SW 1271 (cell line): ENCODE measurements around the gene FARS2.
A peak's percentile ranks its signal among the peaks of the same experiment; 100 is the strongest.

Experiments
- DNase-seq, 2 experiments: peaks; one replicate each; lab custom pipeline; 2025; lab: John Stamatoyannopoulos, UW

FARS2 gene

DNA sequence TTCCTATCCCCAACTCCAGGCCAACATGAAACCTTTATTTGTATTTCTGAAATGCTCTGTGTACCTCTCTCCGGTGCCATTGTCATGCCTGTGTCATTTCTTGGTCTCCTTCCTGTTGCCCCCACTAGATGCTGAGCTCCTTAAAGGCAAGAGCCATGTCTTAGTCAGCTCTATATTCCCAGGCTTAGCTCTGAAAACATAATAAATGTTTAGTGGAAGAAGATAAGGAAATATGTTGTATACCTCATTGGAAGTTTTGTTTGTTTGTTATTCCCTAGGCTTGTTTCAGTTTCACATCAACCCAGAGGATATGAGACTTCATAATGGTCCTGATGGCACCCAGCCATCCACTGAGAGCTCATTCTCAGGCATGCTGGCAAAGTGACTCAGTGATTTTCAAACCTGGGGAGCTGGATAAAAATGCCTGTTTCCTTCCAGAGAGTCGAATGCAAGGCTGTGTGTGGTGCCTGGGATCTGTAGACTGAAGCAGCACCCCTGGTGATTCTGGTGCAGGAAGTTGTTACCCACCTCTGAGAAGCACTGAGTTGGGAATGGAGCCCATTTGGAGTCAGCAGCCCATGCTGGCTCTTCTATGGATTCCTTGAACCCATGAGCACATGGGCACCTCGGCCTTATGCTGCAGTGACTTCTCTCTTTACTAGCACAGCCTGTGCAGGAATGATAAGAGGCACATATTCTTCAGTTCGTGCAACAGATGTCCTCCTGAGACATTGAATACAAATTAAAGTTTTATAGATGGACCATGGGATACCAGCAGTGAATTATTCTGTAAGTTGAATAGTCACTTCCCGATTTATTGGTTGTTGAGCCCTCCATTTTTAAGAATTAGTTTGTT lies 205.2 kb downstream of the FARS2 start:
- peak in 1 of 2 experiments; percentile 6 for DNase-seq

DNA sequence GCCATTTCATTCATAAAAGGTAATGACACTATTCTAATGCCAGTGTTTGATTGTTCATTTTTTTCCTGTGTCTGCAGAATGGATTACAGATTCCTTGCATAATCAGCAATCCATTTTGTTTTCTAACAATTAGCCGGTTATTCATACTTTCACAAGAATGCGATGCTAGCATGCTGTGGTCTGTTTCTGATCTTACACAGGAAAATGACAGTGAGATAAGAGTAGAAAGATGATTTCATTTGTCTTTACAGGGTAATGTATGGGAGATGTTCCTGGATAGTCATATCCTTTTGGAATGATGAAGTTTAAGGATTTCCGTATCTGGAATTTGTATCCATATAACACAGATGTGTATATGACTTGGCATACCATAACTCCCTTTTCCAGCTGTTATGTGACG lies 207.3 kb downstream of the FARS2 start:
- DNase-seq, result no peak

DNA sequence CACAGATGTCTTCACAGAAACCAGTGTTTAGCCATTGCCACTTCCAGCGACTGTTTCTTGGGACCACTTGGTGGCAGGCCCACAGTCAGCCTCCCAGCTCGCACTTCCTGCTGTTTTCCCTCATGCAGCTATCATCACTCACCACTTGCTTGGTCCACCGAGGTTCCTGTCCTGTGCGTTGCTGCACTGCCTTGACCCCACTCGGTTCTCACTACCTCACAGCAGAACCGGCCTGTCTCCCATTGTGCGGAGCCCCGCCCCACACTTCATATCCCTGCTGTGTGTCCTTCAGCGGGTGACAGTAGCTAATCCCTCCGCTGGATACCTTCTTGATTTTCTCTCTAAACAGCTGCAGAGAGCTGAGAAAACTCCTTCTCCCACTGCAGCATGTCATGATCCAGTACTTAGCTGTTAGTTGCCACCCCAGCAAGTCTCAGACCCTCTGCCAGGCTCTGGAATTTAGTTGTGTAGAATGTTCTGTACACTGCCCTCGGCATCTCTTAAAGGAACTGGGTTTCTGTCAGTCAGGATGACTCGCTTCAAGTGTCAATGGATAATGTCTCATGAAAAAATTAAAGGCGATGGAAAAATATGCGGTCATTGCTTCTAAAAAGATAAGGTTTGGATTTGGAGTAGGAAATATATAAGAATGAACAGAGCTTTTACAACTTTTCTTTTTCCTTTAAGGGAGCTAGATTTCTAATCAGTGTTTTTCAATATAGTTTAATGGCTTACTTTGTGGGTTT lies 208.0 kb downstream of the FARS2 start:
- DNase-seq, result no peak

DNA sequence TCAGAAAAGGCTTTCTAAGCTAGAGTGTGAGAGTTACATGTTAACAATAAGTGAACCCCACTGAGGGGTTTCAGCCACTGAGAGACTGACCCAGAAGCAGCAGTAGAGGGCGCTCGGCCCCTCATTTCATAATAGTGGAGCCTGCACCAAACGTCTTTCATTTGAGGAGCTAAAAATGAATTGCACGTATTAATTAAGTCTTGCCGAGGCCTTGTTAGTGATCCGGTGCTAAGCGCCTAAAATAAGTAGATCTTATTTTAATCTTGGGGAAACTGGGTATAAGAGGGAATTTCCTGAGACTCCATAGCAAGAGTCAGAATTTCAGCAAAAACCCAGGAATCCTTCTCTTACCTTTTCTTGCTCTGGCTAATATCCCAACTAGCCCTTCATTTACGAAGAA lies 209.7 kb downstream of the FARS2 start:
- DNase-seq, result peak in 1 of 2 experiments; percentile 50

DNA sequence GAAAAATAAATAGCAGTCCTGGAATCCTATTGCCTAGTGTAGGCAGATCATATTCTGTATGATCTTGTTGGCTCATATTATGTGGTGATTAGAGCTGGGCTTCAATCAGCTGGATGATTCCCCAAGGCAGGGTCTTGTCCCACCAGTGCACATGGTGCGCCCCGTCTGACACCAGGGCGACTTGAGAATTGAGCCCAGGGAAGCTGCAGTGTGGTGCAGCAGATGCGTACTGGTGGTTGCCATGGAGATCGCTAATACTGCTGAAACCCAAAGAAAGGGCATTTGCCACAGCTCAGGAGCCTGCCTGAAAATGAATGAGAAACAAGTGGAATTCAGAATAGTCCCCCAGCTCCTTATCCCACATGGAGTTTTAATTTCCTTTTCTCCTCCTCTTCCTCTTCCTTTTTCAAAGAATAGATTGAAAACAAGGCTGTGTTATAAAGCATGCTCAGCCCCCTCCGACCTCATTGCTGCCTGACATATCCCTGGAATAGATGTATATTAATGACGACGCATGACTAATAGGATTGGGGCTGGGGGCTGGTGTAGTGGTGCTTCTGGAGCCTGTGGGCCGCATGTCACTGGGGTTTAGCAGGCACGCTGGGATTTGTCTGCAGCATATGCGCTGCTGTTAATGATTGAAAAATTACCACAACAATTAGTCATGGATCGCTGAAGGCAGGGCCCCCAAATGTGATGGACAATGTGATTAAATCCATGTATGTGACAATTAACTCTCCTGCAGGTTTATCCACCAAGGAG lies 210.5 kb downstream of the FARS2 start:
- no peak for DNase-seq

DNA sequence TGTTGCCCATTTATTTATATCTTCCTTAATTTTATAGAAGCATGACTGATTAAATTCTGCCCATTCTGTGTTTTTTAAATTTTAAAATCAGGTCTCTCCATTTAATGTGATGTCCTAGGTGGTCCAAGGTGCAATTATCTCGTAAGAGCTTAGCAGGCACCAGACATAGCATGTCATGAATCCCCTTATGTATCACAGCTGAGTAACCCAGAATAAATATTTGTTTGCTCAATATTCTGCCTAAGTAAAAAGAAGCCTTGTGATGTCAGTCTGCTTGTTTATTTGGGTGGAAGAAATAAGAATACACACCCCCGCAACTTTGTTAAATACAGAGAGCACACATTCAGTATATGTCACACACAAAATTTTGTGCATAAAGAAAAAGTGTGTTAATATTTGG lies 211.3 kb downstream of the FARS2 start:
- no peak for DNase-seq

DNA sequence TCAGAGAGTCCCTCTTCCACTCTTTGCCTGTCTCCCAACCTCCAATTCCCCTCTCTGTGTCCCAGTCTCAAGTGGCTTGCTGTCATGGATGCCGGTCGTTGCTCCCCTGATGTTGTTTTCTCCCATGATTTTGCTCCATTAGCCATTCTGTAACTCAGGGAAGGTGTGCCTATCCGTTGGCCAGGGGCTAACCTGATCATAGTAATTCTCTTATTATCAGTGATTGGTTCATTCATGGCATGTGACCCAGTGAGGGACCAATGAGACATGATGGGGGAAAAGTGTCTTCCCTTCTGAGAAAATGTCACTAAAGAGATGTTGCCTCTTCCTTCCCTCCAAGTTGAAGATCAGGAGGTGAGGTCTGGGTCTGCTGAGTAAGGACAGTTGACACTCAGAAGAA lies 214.5 kb downstream of the FARS2 start:
- no peak for DNase-seq

DNA sequence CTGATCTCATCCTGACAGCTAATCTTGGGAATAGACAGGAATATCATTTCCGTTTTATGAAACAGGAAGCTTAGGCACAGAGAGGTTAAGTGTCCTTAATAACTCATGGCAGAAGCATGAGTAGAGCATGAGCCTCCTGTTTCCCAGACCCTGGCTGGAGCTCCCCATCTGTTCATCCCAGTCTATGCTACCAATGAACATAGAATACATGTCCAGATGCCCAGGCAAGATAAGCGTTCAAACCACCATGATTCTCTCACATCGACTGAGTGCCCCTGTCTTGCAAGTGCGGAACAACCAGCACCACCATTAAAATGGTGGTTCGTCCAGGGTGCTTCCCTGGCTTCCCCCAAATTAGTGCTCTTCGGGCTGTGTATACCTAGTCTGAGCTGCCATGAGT lies 217.1 kb downstream of the FARS2 start:
- no peak for DNase-seq

DNA sequence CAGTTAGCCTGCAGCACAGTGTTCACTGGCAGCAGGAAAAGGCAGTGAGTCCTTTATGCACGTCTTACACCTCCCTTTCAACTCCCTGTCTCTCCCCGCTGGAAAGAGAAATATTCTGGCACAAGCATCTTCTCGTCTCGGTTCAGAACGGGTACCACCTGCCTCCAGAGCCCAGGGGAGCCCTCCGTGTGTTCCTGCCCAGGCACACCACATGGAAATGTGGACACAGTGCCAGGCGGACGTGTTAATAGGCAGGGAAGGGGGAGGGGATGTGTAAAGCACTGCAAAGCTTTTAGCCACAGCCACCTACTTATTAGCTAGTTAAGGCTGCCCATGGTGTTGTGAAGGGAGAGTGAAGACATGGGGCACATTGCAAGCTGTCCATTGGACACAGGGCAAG lies 219.7 kb downstream of the FARS2 start:
- no peak for DNase-seq

DNA sequence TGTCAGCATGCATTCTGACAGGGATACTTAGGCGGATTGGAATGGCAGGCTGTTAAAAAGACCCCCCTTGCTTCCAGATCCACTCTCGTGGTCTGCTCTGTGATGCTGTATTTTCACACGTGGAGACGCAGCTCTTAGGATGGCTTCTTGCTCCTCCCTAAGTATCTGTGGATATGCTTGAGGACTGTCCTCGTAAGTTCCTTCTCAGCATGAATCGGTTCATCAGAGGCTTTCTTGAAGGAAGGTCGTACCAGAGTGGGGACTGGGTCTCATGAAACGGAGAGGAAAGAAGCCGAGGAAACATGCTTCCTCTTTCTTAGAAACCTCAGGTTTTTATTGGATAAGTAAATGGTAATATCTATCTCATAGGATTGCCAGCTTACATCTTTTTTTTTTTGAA lies 220.4 kb downstream of the FARS2 start:
- DNase-seq, result no peak

DNA sequence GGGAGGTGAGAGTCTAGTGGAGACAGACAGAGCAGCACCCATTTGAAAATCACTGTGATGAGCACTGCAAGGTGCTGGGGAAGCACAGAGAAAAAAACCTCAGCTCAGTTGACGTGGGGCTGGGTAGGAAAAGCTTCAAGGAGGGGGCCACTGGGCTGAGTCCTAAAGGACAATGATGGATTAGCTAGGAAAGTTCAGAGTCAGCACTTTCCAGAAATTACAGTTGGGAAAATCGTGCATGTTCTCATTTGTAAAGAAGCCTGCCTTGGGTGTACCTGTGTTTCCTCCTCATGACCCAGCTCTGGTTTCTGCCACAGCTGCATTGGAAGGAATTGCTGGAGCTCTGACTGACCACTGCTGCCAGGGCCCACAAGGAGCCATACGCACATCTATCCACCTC lies 221.3 kb downstream of the FARS2 start:
- DNase-seq, result no peak

DNA sequence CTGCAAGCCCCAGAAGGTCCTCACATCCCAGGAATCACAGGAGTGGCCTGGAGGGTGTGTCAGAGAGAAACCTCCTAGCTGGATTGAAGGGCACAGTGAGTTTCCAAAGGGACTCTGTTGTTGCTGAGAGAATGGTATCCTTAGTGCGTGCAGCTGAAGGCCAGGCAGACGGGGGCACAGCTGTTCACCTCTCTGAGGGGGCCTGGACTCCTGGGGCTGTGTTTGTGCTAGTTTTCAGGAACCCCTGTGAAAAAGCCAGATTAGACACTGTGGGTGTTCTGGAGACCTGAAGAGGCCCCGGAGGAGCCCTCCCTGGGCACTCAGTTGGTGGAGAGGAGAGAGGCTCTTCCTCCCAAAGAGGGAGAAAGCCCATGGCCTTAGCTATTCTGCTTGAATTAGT lies 223.4 kb downstream of the FARS2 start:
- DNase-seq, result no peak

DNA sequence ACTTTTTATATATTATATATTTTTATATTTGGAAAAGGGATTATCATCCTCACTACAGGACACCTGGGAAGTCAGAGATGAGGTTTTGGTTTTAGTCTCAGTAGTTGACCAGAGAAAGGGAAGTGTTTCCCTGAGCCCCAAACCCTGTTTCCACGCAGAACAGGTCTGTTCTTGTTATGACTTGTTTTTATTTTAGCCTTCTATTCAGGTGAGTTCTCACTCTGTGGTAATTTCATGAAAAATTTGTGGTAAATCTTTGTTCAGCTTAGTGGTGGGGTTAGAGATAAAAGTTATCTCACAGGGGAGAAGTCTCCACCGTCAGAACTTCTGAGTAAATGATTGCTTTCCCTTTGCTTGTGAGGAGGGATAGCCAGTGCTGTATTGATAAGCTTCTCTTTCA lies 224.9 kb downstream of the FARS2 start:
- no peak for DNase-seq

DNA sequence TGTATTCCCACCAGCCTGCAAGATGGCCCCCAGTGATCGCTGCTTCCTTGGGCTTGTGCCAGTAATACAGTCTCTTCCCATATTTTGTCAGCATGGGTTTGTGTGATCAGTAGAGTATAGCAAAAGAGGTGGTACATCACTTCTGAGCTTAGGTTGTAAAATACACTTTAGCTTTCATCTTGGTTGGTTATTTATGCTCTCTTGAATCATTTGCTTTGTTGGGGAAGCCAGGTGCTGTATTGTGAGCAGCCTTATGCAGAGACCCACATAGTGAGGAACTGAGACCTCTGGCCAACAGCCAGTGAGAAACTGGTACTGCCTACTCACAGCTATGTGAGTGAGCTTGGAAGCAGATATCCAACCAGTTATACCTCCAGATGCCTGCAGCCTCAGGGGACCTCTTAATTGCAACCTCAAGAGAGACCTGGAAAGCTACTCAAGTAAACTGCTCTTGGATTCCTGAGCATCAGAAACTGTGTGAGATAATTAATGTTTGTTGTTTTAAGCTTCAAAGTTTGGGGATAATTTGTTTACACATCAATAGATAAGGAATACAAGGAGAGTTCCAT lies 229.3 kb downstream of the FARS2 start:
- no peak for DNase-seq

DNA sequence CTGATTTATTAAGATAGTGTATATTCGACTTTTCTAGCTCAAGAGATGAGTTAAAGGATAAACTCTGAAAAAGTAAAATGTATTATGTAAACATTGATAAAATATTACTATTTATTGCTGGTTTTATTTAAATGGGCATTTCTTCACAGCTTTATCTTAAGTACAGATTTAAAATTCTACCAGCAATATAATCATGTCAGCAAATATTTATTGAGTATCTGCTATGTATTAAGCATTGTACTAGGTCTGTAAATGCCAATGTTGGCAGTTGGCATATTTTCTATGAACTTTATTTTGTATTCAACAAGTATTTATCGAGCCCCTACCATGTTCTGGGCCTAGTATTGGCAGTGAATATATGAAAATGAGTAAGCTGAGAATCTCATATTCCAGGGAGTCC lies 231.0 kb downstream of the FARS2 start:
- no peak for DNase-seq

DNA sequence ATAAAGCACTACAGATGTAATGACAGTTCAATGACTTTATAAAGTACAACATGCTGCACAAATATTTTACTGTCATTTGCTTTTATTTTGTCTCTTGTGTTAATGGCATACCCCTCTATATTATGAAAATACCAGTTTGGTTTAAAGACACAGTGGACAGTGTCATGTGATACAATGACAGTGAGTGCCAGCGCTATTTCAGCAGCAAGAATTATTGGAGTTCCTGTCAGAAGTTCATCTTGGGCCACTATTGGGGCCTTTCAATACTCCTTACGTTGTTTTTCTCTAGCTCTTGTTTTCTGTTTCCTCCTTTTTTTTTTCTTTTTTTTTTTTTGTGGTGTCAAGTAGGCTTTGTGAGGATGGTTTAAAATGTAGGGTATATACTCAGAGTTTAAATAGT lies 232.5 kb downstream of the FARS2 start:
- no peak for DNase-seq

DNA sequence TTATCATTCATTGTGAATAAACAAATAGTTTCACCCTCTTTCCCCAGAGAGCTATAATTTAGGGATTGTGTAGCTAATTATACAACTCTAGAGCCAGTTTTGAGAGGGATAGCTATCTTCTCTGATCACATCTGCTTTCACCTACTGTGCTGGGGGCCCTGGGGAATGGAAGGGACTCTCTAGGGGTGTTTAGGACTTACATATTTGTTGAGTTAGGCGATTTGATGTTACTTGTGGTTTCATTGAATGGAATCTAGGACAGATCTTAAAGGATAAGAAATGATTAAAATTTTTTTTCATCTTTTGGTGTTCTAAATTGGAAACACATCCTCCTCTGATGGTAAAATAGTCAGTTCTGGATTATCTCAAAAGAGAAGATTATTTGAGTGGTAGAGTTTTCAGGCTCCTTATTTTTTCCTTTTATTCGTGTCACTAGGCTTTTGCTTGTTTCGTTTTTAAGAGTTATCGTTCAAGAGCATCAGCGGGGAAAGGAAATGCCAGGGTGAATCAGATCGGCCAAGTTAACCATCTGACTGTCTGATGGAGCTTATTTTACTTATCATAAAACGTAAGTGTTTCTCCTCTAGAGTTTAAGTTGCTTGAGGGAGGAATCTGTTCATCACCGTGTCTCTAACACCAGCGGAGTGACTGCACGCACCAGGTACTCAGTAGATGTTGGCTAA lies 236.7 kb downstream of the FARS2 start:
- DNase-seq, result peak in 1 of 2 experiments; percentile 72

DNA sequence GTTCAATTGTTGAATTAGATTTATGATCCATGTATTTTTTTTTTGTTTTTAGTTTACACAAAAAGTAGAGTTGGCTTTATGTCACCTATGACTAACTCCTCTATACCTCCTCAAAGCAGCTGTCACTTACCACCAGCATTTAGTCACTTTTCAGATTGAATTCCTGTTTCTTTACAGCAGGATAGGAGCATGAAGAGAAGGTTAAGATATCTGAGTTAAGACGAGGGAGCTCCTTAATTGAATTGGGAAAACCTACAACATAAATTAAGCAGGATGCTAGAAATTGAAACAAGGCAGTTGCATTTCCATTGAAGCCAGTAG lies 237.2 kb downstream of the FARS2 start:
- DNase-seq, result peak in 1 of 2 experiments; percentile 58

DNA sequence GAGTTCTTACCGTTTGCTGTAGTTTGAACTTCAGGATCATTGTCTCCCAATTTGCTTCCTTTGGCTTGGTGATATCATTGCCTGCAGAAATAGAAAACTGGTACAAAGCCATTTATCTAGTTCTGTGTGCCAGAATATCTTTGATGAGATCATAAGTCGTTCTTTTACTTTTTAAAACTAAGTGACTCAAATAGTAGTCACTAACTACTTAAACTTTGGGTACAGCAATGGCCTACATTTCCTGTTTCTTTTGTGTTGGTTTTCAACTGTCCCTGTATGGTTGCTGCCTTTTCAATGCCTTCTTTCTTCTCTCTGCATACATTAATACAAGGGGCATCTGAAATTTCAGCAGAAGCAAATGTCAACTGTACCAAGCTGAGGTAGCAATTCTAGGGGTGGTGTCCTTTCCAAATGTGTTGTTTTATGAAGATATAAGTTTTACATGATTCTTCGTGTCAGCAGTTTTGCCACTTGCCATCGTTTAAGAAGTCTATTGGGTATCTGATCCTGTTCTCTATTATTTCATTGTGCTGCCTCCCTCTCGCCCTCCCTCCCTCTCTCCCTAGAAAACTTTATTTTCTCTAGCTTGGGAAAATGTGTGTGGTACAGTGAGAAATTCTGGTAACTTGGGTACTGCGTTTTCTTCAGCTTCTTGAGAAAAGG lies 238.5 kb downstream of the FARS2 start:
- no peak for DNase-seq

DNA sequence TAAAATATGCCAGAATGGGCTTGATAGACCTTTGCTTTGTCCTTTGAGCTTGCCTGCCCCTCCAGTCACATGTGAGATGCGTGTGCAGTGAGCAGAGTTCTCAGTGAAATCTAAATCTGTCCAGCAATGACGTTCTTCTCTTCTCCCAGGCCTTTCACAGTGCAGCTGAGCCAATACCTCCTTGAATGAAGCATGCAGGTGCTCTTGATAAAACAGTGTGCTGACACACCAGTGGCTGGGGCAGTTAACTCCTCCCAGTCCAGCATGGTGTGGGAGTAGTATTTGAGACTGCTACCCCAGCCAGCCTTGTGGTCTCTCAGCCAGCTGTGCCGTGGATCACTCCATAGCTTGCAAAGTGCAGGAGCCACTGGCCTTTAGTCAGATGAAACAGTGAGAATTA lies 240.5 kb downstream of the FARS2 start:
- no peak for DNase-seq

DNA sequence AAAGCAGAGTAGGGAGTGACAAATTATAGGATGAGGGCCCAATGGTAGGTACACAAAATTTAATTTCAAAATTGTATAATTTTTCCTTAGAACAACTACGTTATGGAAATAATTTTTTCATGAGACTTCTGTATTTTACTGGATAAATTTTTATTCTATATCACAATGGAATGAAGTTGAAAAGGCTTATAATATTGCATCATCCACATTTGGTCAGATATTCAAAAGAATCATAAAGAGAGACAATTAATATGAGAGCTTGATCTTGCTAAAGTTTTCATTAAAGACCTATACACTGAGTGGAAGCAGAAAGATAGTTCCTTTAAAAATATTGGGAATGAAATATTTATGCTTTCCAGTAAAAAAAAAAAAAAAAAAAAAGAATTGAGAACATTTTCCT lies 242.8 kb downstream of the FARS2 start:
- DNase-seq, result no peak
